MCF 10A (cell line): Measurements from ENCODE around the gene WTIP. TPM values are rescaled to one million over a fixed set of nuclear protein-coding genes. Genes with fewer than 3 reads are reported as not detected.
A peak's percentile ranks its signal among the peaks of the same experiment; 100 is the strongest.

Experiments
- BruUV-seq: library from RNA; stranded (reverse); fragments of 400-500 nt; replicated peaks from 2 replicates; lab custom pipeline; 2021; lab: Mats Ljungman, UMichigan
- CTCF ChIA-PET: fragments of 300-600 bp; sonication (Branson Sonifier 250); formaldehyde crosslinking; extraction: SDS; loops from one replicate; lab custom pipeline; 2021; ENCODE audit warnings: antibody characterized with exemption, inconsistent platforms; lab: Yijun Ruan, JAX
- POLR2A ChIA-PET: fragments of 300-600, 350-650 bp; sonication (Branson Sonifier 250); formaldehyde crosslinking; extraction: SDS; loops from one replicate; lab custom pipeline; 2020; ENCODE audit warnings: antibody characterized with exemption, inconsistent platforms; lab: Yijun Ruan, JAX
- DNase-seq: peaks from one replicate; pipeline ENCODE4 v3.0.0-alpha.2; 2018; ENCODE audit not compliant: unreplicated experiment
- H3K27ac Mint-ChIP-seq: one replicate; pipeline ENCODE4 v1.8.0; 2022; ENCODE audit warnings: mild to moderate bottlenecking, low read depth, mixed read lengths; ENCODE audit not compliant: unreplicated experiment
- H3K27me3 Mint-ChIP-seq: one replicate; pipeline ENCODE4 v1.8.0; 2022; ENCODE audit warnings: mixed read lengths; ENCODE audit not compliant: insufficient read depth, unreplicated experiment
- H3K36me3 Mint-ChIP-seq: one replicate; pipeline ENCODE4 v1.8.0; 2022; ENCODE audit warnings: mild to moderate bottlenecking, moderate library complexity, mixed read lengths; ENCODE audit not compliant: insufficient read depth, unreplicated experiment
- H3K4me1 Mint-ChIP-seq: one replicate; pipeline ENCODE4 v1.8.0; 2022; ENCODE audit warnings: mixed read lengths; ENCODE audit not compliant: insufficient read depth, unreplicated experiment
- H3K4me3 Mint-ChIP-seq: one replicate; pipeline ENCODE4 v1.8.0; 2022; ENCODE audit warnings: mild to moderate bottlenecking, moderate library complexity, mixed read lengths; ENCODE audit not compliant: unreplicated experiment
- H3K9me3 Mint-ChIP-seq: one replicate; pipeline ENCODE4 v1.8.0; 2022; ENCODE audit warnings: mixed read lengths; ENCODE audit not compliant: unreplicated experiment
- CTCF ChIP-seq: fragments of 200-600 bp; IDR thresholded peaks from one replicate; pipeline ENCODE4 v1.8.0; 2022; ENCODE audit warnings: antibody characterized with exemption, mild to moderate bottlenecking; ENCODE audit not compliant: unreplicated experiment
- intact Hi-C: fragments of 100-400 bp; cut with micrococcal nuclease; formaldehyde crosslinking; loops from 2 replicates; pipeline ENCODE4 v1.14.1; 2022
- total RNA-seq: library from RNA; stranded (reverse); gene quantifications from 2 replicates; pipeline ENCODE4 v1.2.3, GENCODE V29; 2022

The WTIP gene
- total RNA-seq, 1 experiment from 2014 or later, result 22.6 TPM

GRCh38 chr19:34480491-34480890, 1.1 kb upstream of the WTIP start:
- Mint-ChIP-seq H3K9me3 (no peaks in the 10 kb centered on the region), H3K4me1 (peaks cover 15% of the 10 kb centered on the region), H3K36me3 (no peaks in the 10 kb centered on the region), H3K4me3 (no peak overlapping the region), H3K27ac (no peak overlapping the region), H3K27me3 (no peaks in the 10 kb centered on the region)
- CTCF ChIA-PET, result no interaction called here
- BruUV-seq, result no TSS peak
- no peak for DNase-seq
- POLR2A ChIA-PET, result no interaction called here
- TF ChIP-seq CTCF, result no peak
- intact Hi-C loops, result no loop called here

GRCh38 chr19:34481861-34482379, 362 bp downstream of the WTIP start:
- no TSS peak for BruUV-seq
- no peak for TF ChIP-seq CTCF
- Mint-ChIP-seq H3K4me3 (peak overlapping the region; percentile 76), H3K9me3 (no peaks in the 10 kb centered on the region), H3K27ac (no peak overlapping the region), H3K36me3 (peaks cover 13% of the 10 kb centered on the region), H3K4me1 (peaks cover 27% of the 10 kb centered on the region), H3K27me3 (no peaks in the 10 kb centered on the region)
- POLR2A ChIA-PET, result interaction anchor here (0.7 to 1.2 kb wide), 2 partner anchors 39 to 55 kb away, joined by 3 read pairs; no protein-coding TSS in a partner anchor
- intact Hi-C loops, result no loop called here
- DNase-seq, result peak; percentile 30
- CTCF ChIA-PET, result interaction anchor here (0.6 to 1.2 kb wide), 2 partner anchors 24 to 136 kb away, joined by 3 read pairs; no protein-coding TSS in a partner anchor

DNA sequence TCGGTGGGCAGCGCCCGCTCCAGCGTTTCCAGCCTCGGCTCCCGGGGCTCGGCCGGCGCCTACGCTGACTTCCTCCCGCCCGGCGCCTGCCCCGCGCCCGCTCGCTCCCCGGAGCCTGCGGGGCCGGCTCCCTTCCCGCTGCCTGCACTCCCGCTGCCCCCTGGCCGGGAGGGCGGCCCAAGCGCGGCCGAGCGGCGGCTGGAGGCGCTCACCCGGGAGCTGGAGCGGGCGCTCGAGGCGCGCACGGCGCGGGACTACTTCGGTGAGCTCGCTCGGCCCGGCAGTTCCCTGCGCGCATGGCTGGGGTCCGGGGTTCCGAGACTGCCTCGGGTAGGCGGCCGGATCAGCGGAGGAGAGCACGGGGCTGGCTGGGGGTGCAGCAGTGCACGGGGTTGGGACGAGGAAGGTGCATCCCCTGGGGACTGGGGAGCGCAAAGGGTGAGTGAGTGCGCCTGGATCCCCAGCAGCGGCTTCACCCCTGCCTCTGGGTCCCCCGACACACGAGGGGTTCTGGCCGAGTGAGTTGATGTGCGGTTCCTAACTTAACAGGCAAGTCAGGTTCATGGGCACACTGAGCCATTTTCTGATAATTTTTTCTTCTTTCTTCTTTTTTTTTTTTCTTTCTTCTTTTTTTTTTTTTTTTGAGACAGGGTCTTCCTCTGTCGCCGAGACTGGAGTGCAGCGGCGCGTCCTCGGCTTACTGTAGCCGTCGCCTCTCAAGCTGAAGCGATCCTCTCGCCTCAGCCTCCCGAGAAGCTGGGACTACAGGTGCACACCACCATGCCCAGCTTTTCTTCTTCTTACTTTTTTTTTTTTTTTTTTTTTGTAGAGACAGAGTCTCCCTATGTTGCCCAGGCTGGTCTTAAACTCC, 1.1 kb downstream of the WTIP start:
- DNase-seq, result peak; percentile 27
- H3K27ac Mint-ChIP-seq, result peak overlapping the region; percentile 31
- H3K4me3 Mint-ChIP-seq, result peak overlapping the region; percentile 76
- H3K27me3 Mint-ChIP-seq, result no peaks in the 10 kb centered on the region
- H3K9me3 Mint-ChIP-seq, result no peaks in the 10 kb centered on the region
- peaks cover 27% of the 10 kb centered on the region for H3K4me1 Mint-ChIP-seq
- CTCF ChIA-PET, result interaction anchor here (1.2 kb wide), 1 partner anchor 137 kb away, joined by 3 read pairs; no protein-coding TSS in a partner anchor
- intact Hi-C loops, result no loop called here
- peaks cover 14% of the 10 kb centered on the region for H3K36me3 Mint-ChIP-seq
- TF ChIP-seq CTCF, result no peak
- POLR2A ChIA-PET, result interaction anchor here (0.6 to 0.7 kb wide), 2 partner anchors 39 to 728 kb away, joined by 3 to 4 read pairs; no protein-coding TSS in a partner anchor
- BruUV-seq, result no TSS peak

GRCh38 chr19:34484328-34484727, 2.8 kb downstream of the WTIP start:
- peaks cover 21% of the 10 kb centered on the region for H3K36me3 Mint-ChIP-seq
- H3K9me3 Mint-ChIP-seq, result no peaks in the 10 kb centered on the region
- H3K4me1 Mint-ChIP-seq, result peaks cover 27% of the 10 kb centered on the region
- BruUV-seq, result TSS peak; percentile 33
- TF ChIP-seq CTCF, result no peak
- no peak overlapping the region for H3K4me3 Mint-ChIP-seq
- ChIA-PET CTCF (interaction anchor here (0.6 to 1.2 kb wide), 2 partner anchors 14 to 16 kb away, joined by 3 to 4 read pairs; no protein-coding TSS in a partner anchor), POLR2A (no interaction called here)
- no peak for DNase-seq
- H3K27ac Mint-ChIP-seq, result no peak overlapping the region
- no peaks in the 10 kb centered on the region for H3K27me3 Mint-ChIP-seq
- intact Hi-C loops, result no loop called here
